ENCODE results near the gene SLC8A1.

The SLC8A1 gene

DNA sequence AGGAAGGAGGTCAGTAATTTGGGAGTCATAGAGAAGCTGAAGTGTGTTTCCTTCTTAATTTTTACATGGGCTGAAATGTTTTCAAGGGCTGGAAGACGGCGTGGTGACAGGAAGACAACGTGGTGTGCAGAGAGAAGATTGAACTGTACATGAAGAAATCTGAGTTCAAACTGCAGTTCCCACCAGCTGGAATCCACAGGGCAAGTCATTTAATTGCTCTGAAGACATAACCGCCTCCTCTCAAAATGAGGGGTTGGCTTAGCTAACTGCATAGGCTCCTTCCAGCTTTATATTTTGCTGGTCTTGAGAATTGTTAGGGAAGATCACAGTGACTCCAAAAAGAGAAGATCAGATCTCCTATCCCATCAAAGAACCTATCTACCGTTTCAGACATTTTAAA, 103.9 kb downstream of the SLC8A1 start:
- DNase-seq: no peak

- DNase-seq: no peak
Observed at GRCh38 chr2:40346535-40347354, 105.1 kb downstream of the SLC8A1 start.

- no peak for DNase-seq
Observed at GRCh38 chr2:40344364-40344763, 107.5 kb downstream of the SLC8A1 start.

GRCh38 chr2:40343902-40344301, 108.0 kb downstream of the SLC8A1 start:
- DNase-seq: no peak

- DNase-seq: no peak
Observed at GRCh38 chr2:40341198-40341597, 110.7 kb downstream of the SLC8A1 start.

- no peak for DNase-seq
Observed at GRCh38 chr2:40339026-40339425, 112.9 kb downstream of the SLC8A1 start.

GRCh38 chr2:40332191-40332826, 119.6 kb downstream of the SLC8A1 start:
- DNase-seq: peak; percentile 25

DNA sequence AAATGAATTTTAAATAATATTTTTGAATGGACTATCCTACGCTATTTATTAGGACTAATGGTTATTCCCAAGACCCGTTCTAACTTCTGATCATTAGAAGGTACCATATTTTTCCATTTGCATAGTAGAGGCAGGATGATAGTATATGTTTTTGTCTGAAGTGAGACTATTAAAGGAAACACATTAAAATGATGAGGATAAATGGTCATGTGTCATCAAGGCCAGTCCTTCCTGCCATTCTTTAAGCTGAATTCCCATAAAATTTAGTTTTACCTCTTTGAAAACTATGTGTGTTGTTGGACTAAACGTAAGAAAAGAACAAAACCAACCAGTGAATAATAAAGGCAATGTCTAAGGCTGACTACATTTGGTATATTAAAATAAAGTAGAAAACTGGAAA, 121.8 kb downstream of the SLC8A1 start:
- no peak for DNase-seq

GRCh38 chr2:40329739-40330030, 122.2 kb downstream of the SLC8A1 start:
- DNase-seq: no peak

DNA sequence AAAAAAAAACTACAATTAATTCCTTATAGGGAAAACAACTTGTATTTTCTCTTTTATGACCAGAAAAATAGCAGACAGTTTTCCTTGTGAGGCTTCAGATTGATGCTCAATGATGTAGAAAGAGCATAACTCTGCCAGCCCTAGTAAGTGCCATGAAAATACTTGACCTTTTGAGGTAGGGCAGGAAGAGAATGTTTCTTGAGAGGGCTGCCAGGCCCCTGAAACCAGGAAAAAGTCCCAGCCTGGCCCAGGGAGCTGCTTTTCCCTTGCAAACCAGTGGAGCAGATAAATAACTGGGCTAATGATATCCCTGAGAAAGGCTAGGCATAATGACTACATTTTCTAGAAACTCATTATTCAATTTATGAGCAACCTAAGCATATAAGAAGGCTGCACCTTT, 126.8 kb downstream of the SLC8A1 start:
- DNase-seq: no peak

- no peak for DNase-seq
Observed at GRCh38 chr2:40324656-40325055, 127.2 kb downstream of the SLC8A1 start.

DNA sequence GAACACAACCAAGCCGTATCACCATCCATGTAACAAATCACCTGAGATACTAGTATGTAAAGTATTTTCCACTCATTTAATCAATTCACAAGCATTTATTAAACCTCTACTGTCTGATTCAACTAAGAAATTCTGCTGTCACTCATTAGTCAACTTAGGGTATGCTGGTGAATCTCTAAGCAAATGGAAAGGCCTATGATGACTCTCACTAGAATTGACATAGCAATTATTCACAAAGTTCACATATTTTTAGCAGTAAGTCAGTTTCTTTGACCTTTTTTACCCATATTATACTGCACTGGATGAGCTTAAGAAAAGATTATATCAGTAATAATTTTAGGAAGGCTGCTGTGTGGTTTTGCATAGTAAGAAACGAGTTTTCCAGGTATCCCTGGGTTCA, 130.1 kb downstream of the SLC8A1 start:
- DNase-seq: no peak

DNA sequence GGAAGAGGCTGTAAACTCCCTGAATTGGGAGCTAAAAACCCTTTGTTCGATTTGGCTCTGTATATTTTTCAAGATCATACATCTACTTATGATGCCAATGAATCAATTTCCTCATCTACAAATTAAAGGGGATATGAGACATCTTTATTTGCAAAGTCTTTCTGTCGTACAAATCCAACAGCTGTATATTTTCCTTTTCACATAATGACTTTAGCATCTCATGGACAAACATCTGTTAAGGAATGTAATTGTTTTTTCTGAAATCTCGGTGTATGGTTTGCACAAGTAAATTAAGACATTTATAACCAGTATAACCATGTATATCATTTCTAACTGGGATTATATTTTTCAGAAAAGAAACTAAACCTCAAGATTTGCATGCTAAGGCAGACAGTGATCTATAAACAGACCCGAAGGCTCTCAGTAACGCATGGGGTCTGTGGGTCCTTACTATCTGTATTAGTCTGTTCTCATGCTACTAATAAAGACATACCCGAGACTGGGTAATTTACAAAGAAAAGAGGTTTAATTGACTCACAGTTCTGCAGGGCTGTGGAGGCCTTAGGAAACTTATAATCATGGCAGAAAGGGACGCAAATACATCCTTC, 130.8 kb downstream of the SLC8A1 start:
- no peak for DNase-seq

- no peak for DNase-seq
Observed at GRCh38 chr2:40318921-40319320, 133.0 kb downstream of the SLC8A1 start.

DNA sequence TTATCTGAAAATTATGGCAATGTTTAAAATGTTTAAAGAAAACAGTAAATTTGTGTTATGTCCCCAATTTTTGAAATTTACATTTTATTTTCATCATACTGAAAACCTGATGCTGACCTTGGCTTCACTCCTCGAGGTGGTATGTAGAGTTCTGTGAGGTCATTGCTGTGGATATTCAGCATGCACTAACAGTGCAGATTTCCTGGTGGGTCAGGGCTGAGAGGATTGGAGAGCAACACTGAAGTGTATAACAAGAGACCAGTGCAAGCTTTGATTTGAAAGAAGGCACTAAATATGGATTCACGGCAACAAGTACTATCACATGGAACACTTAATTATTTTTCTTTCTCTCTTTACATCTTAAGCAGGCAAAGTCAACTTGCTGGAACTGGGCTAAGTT, 134.1 kb downstream of the SLC8A1 start:
- DNase-seq: no peak

GRCh38 chr2:40317046-40317445, 134.8 kb downstream of the SLC8A1 start:
- DNase-seq: no peak

GRCh38 chr2:40316620-40317019, 135.3 kb downstream of the SLC8A1 start:
- DNase-seq: no peak

DNA sequence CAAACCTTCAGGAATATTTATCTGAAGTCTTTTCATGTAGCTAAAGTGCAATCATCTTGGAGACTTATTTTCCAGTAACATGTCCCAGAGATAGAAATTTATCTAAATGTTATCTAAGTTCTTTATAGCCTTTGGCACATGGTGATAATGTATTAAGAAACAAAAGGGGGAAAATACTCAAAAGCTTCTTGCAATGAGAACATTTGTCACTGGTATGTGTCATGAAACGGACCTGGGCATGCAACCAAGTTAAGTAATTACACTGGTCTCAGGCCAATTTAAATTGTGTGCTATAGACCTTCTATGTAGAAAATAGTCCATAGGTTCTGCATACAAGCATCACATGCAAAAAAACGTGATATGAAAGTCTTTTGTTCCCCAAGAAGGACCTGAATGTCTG, 136.2 kb downstream of the SLC8A1 start:
- DNase-seq: no peak

DNA sequence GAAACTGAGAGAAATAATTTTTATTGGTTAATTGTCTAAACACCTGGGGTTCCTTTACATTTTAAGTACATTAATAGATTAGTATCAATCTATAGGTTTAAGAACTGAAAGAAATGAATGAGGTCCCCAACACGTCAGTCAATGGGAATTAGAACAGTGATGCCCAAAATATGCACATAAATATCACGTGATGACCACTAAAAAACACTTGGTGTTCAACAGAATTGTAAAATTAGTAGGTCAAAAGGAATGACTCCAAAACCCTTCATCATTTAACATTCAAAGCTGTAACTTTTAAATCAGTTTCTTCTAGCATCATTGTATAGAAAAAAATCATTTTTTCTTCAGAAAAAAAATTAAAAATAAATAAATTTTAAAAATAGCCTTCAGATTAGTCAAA, 140.9 kb downstream of the SLC8A1 start:
- DNase-seq: no peak

DNA sequence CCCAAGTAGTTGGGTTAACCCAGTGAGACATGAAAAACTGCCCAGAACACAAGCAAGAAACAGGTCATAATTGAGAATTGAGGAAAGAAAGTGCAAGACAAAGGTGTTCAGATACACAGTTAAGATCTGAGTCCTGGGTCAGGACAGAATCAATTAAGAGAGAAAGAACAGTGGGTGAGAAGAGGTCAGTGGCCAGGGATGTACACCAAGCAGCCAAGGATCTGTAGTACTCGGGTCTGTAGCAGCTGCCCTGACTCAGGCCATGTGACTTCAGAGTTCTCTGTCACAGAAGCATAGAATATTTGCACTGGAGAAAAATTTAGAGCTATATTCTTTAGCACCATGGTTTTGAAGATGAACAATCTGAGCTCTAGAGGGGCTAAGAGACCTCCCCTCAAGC, 141.6 kb downstream of the SLC8A1 start:
- no peak for DNase-seq

GRCh38 chr2:40304340-40304739, 147.6 kb downstream of the SLC8A1 start:
- DNase-seq: no peak

DNA sequence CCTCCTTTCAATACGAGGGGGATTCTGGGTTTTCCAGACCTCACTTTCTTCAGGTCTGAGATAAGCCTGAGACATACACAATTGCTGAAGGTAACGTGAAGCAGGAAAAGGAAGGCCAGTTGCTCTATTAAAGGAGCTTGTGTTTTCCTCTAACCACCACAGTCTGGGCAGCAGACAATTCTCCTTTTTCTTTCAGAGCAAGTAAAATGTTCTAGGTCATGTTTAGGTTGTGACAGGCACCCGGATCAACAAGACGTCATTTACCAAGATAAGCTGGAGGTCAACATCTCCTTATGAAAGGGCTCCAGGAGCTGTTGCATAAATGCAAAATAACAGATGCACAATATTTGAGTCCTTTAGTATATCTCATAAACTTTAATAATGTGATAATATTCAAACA, 148.1 kb downstream of the SLC8A1 start:
- no peak for DNase-seq

GRCh38 chr2:40302751-40303325, 149.1 kb downstream of the SLC8A1 start:
- DNase-seq: no peak

DNA sequence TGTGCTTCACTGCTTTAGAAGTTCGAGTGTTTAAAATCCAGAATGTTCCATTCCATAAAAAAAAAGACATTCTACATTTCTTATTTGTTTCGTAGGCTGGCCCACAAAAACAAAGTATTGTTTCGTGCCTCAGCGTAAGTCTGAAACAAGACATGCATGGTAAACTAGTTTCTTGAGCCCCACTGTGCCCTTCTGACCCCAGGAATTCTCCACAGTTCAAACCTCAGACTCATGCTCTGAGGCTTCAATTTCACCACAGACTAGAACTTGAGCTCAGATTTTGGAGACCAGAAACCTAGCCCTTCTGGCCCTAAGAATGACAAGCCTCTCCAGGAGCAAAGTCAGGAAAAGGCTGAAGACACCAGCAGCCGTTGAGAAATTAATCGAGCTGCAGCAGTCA, 151.5 kb downstream of the SLC8A1 start:
- no peak for DNase-seq

Data from RPMI8226 (cell line).